Pancreas (tissue), 10 donors: Measurements from ENCODE around the gene GPC3. TPM values are rescaled to one million over a fixed set of nuclear protein-coding genes. Genes with fewer than 3 reads are reported as not detected.

Source experiments
- ATAC-seq, 4 donors: fragments of 200-7000 bp; cut with Tn5 transposase; one replicate each; pipeline versions ENCODE4 v1.8.0 to v1.9.1; 2020; ENCODE audit warnings: mild to moderate bottlenecking in 4 of 4, moderate library complexity in 4 of 4
- DNase-seq, 6 donors: peaks; one replicate each; pipeline ENCODE4 v3.0.0-alpha.2; 2020
- FAIRE-seq: peaks from 2 replicates; lab custom pipeline; 2012; peaks lifted over from hg19 to GRCh38; lab: Jason Lieb, UNC
- H3K27ac ChIP-seq, 4 donors: fragments of 200-600 bp; sonication (generic); 1 replicate in 3 of 4; 2 replicates in 1 of 4; pipeline versions ENCODE4 v1.5.0 to v1.8.0; 2020
- H3K27me3 ChIP-seq, 4 donors: fragments of 200-600 bp; one replicate each; pipeline ENCODE4 v1.8.0; 2021
- H3K36me3 ChIP-seq, 3 donors: fragments of 200-600 bp; sonication (generic) in 1 of 3; one replicate each; pipeline versions ENCODE4 v1.5.0 to v1.8.0; 2020 to 2021
- H3K4me1 ChIP-seq, 3 donors: fragments of 200-600 bp; one replicate each; pipeline ENCODE4 v1.8.0; 2021
- H3K4me3 ChIP-seq, 4 donors: fragments of 200-600 bp; sonication (generic) in 2 of 4; one replicate each; pipeline versions ENCODE4 v1.5.0 to v1.8.0; 2020 to 2021
- H3K9me3 ChIP-seq, 4 donors: fragments of 200-600 bp; one replicate each; pipeline ENCODE4 v1.8.0; 2021
- CTCF ChIP-seq, 4 donors: fragments of 200-600 bp; sonication (generic) in 3 of 4; IDR thresholded peaks; one replicate each; pipeline versions ENCODE4 v1.5.0 to v1.8.0; 2021; ENCODE audit warnings: antibody characterized with exemption in 4 of 4
- WGBS, 2 donors: extraction: QIAGEN DNeasy Blood & Tissue Kit; methylation state at CpG; one replicate each; pipeline ENCODE4 v1.1.7; 2013; 5-methylcytosine and 5-hydroxymethylcytosine counted together
- intact Hi-C, 3 donors: fragments of 100-400 bp; cut with DNase I; formaldehyde crosslinking; loops; one replicate each; pipeline versions ENCODE4 v1.11.1 to v1.14.2; 2022
- polyA plus RNA-seq, 2 donors: library from polyadenylated mRNA; stranded (reverse); fragments of 200-250 nt; gene quantifications; one replicate each; pipeline ENCODE4 v1.2.3, GENCODE V29; 2013
- total RNA-seq, 6 donors: library from RNA; stranded (reverse); fragmentation: NEBNext Ultra II Directional in 4 of 6; extraction: Animal tissue kit (Norgen Biotek cat#: 25700) in 4 of 6; gene quantifications; one replicate each; pipeline versions ENCODE4 v1.2.1 to v1.2.4, GENCODE V29; 2021 to 2023
- donor health status: healthy with polysubstance abuse.
- donor health status: DM: no; HTN: no; CAD: no; lungs with moderate emphysema.
- donor health status: DM: no; HTN: no; CAD: no.
- donor health status: control.
- donor health status: control.
- donor health status: Bipolar disorder and iron deficiency.
- donor health status: DM: yes; HTN: yes; CAD: no.
- donor health status: DM: no; HTN: no; CAD: no.
- donor health status: DM: no; HTN: no; CAD: no.
- donor health status: DM: yes; HTN: yes; CAD: no.

Gene GPC3
- total and polyA plus RNA-seq, 8 donors: 0.95 to 18.6 (median 2.7) TPM

- no peak for TF ChIP-seq CTCF (IDR thresholded peaks at IDR 0.05)
- intact Hi-C loops: no loop called here
- Histone ChIP-seq H3K4me1 (peaks cover 0 to 8% (median 0%) of the 10 kb centered on the region in 3 donors), H3K9me3 (no peaks in the 10 kb centered on the region), H3K4me3 (no peak overlapping the region), H3K36me3 (no peaks in the 10 kb centered on the region), H3K27me3 (no peaks in the 10 kb centered on the region), H3K27ac (no peak overlapping the region)
- DNase-seq (no peak), FAIRE-seq (no peak), ATAC-seq (no peak)
- WGBS, 2 donors: 78 to 100% methylated on average over 1 of the region's 1 CpG
Observed at GRCh38 chrX:133634416-133634815, 351.0 kb downstream of the GPC3 start.

GRCh38 chrX:133633950-133634349 lies 351.4 kb downstream of the GPC3 start:
- FAIRE-seq (no peak), ATAC-seq (no peak), DNase-seq (no peak)
- H3K36me3 ChIP-seq: no peaks in the 10 kb centered on the region
- H3K4me3 ChIP-seq: no peak overlapping the region
- no peaks in the 10 kb centered on the region for H3K27me3 ChIP-seq
- H3K9me3 ChIP-seq: no peaks in the 10 kb centered on the region
- peaks cover 0 to 7% (median 0%) of the 10 kb centered on the region in 3 donors for H3K4me1 ChIP-seq
- WGBS, 2 donors: 69 to 95% methylated on average over 1 of the region's 1 CpG
- intact Hi-C loops: no loop called here
- TF ChIP-seq CTCF (IDR thresholded peaks at IDR 0.05): no peak
- no peak overlapping the region for H3K27ac ChIP-seq

GRCh38 chrX:133633162-133633561 lies 352.2 kb downstream of the GPC3 start:
- ATAC-seq (no peak), DNase-seq (no peak), FAIRE-seq (no peak)
- Histone ChIP-seq H3K27ac (no peak overlapping the region), H3K4me1 (peaks cover 0 to 7% (median 0%) of the 10 kb centered on the region in 3 donors), H3K9me3 (no peaks in the 10 kb centered on the region), H3K36me3 (no peaks in the 10 kb centered on the region), H3K27me3 (no peaks in the 10 kb centered on the region), H3K4me3 (no peak overlapping the region)
- intact Hi-C loops: no loop called here
- no peak for TF ChIP-seq CTCF (IDR thresholded peaks at IDR 0.05)

GRCh38 chrX:133630362-133630761 lies 355.0 kb downstream of the GPC3 start:
- DNase-seq: no peak

More at GRCh38 chrX:133630362-133630761, 355.0 kb downstream of the GPC3 start:
- Histone ChIP-seq H3K27ac (no peak overlapping the region), H3K36me3 (no peaks in the 10 kb centered on the region), H3K27me3 (no peaks in the 10 kb centered on the region), H3K9me3 (no peaks in the 10 kb centered on the region), H3K4me1 (no peaks in the 10 kb centered on the region), H3K4me3 (no peak overlapping the region)
- intact Hi-C loops: no loop called here
- no peak for TF ChIP-seq CTCF (IDR thresholded peaks at IDR 0.05)
- ATAC-seq: no peak
- FAIRE-seq: no peak
- 32 to 43% methylated on average over 4 of the region's 4 CpGs for WGBS, 2 donors
